ENCODE results near the gene STXBP5. TPM values are rescaled to one million over a fixed set of nuclear protein-coding genes. Genes with fewer than 3 reads are reported as not detected.

STXBP5 gene
- total RNA-seq, 1 experiment from 2014 or later, result 11.6 TPM

DNA sequence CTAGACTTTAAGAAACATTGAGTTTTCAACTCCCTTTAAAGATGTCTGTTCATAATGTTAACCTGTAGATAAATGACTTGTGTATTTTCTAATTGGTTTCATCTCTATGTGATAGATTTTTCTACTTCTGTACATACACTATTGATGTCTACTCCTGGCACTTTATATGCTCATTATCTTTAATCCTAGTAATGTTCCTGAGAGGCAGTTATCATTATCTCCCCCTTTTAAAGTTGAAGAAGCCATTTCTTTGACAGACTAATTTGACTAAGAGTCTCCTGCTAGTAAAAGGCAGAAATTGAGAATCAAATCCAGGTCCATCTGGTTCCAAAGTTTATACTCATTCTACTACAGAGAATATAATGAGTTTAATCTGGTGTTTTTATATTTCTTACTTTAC is 167.1 kb downstream of the STXBP5 start:
- Histone ChIP-seq H3K9ac (ENCODE audit: extremely low read depth, insufficient read length, low read length) (no peak overlapping the region), H3K23me2 (ENCODE audit: insufficient read length, low read depth, low read length, poor library complexity, severe bottlenecking) (no peaks in the 10 kb centered on the region)

More for the DNA sequence above, 167.1 kb downstream of the STXBP5 start:
- no peak overlapping the region for H2BK120ac ChIP-seq (ENCODE audit: low read depth, low read length, poor library complexity, severe bottlenecking)
- no peak overlapping the region for H3K14ac ChIP-seq (ENCODE audit: insufficient read depth, low read length)
- H2BK5ac ChIP-seq (ENCODE audit: insufficient read length, low read length), result no peak overlapping the region
- TF ChIP-seq, protein P1, sequence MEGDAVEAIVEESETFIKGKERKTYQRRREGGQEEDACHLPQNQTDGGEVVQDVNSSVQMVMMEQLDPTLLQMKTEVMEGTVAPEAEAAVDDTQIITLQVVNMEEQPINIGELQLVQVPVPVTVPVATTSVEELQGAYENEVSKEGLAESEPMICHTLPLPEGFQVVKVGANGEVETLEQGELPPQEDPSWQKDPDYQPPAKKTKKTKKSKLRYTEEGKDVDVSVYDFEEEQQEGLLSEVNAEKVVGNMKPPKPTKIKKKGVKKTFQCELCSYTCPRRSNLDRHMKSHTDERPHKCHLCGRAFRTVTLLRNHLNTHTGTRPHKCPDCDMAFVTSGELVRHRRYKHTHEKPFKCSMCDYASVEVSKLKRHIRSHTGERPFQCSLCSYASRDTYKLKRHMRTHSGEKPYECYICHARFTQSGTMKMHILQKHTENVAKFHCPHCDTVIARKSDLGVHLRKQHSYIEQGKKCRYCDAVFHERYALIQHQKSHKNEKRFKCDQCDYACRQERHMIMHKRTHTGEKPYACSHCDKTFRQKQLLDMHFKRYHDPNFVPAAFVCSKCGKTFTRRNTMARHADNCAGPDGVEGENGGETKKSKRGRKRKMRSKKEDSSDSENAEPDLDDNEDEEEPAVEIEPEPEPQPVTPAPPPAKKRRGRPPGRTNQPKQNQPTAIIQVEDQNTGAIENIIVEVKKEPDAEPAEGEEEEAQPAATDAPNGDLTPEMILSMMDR (conservative IDR thresholded peaks at IDR 0.05), result no peak
- H2BK12ac ChIP-seq (ENCODE audit: insufficient read length, low read depth, low read length), result no peak overlapping the region
- no peak overlapping the region for H3K23ac ChIP-seq (ENCODE audit: insufficient read length, low read depth, low read length)
- no peak overlapping the region for H3K56ac ChIP-seq (ENCODE audit: insufficient read length, low read depth, low read length)
- no peak overlapping the region for H3T11ph ChIP-seq (ENCODE audit: low read length)
- no peak overlapping the region for H2BK15ac ChIP-seq (ENCODE audit: low read depth, low read length)
- no peak overlapping the region for H4K5ac ChIP-seq (ENCODE audit: insufficient read length, low read depth, low read length)
- Mint-ChIP-seq H3K9me3 (no peaks in the 10 kb centered on the region), H3K4me1 (no peaks in the 10 kb centered on the region), H3K27me3 (ENCODE audit: low read depth) (no peaks in the 10 kb centered on the region), H3K4me3 (no peak overlapping the region), H3K27ac (no peak overlapping the region), H3K36me3 (ENCODE audit: insufficient read depth in 1 of 3, low read depth in 3 of 3) (peaks cover 0 to 6% (median 4%) of the 10 kb centered on the region in 3 experiments; a peak in 1 of 7 replicates)
- H3K79me1 ChIP-seq (ENCODE audit: insufficient read depth, low read depth, low read length, poor library complexity, severe bottlenecking), result no peaks in the 10 kb centered on the region
- no peak overlapping the region for H3K18ac ChIP-seq (ENCODE audit: insufficient read length, low read depth, low read length)
- H3K9me3 ChIP-seq (ENCODE audit: control insufficient read depth, low read depth, low read length), result no peaks in the 10 kb centered on the region
- no peaks in the 10 kb centered on the region for H4K20me1 ChIP-seq (ENCODE audit: control insufficient read depth, insufficient read depth, insufficient read length)
- H3K79me2 ChIP-seq (ENCODE audit: insufficient read depth, low read length), result no peaks in the 10 kb centered on the region
- H3K4me1 ChIP-seq (ENCODE audit: insufficient read depth, low read length), result no peaks in the 10 kb centered on the region
- no peak overlapping the region for H2AFZ ChIP-seq (ENCODE audit: low read length)
- H4K8ac ChIP-seq (replicated peaks; ENCODE audit: insufficient read length, low read depth, low read length), result no peak overlapping the region
- no peaks in the 10 kb centered on the region for H3K27me3 ChIP-seq (ENCODE audit: insufficient read depth, low read length)
- no peak overlapping the region for H3K27ac ChIP-seq (ENCODE audit: insufficient read length, low read depth, low read length)
- H3K4ac ChIP-seq (ENCODE audit: low read depth, low read length), result no peak overlapping the region
- H4K91ac ChIP-seq (ENCODE audit: insufficient read length, low read depth, low read length), result no peak overlapping the region
- DNase-seq, result no peak
- no peak overlapping the region for H2BK20ac ChIP-seq (ENCODE audit: low read depth, low read length, poor library complexity, severe bottlenecking)
- no peak overlapping the region for H2AK5ac ChIP-seq (ENCODE audit: insufficient read length, low read length)
- no peak overlapping the region for H3K4me2 ChIP-seq (ENCODE audit: insufficient read depth, insufficient read length, low read length)

Data from H9 (cell line).